ENCODE data around the gene APLP2.

APLP2 gene

GRCh38 chr11:130029137-130029536 is 40.6 kb upstream of the APLP2 start:
- DNase-seq (ENCODE audit: insufficient read length, low spot score) (no peak), FAIRE-seq (no peak)
- TF ChIP-seq CTCF (IDR thresholded peaks at IDR 0.05; ENCODE audit: insufficient read depth, missing control alignments), result no peak

GRCh38 chr11:130031056-130031455 is 38.6 kb upstream of the APLP2 start:
- FAIRE-seq (no peak), DNase-seq (ENCODE audit: insufficient read length, low spot score) (no peak)
- TF ChIP-seq CTCF (IDR thresholded peaks at IDR 0.05; ENCODE audit: insufficient read depth, missing control alignments), result no peak

- no peak for DNase-seq (ENCODE audit: insufficient read length, low spot score)
- FAIRE-seq, result no peak
- TF ChIP-seq CTCF (IDR thresholded peaks at IDR 0.05; ENCODE audit: insufficient read depth, missing control alignments), result no peak
Observed at GRCh38 chr11:130031945-130032344, 37.7 kb upstream of the APLP2 start.

GRCh38 chr11:130032931-130033330 is 36.8 kb upstream of the APLP2 start:
- no peak for FAIRE-seq
- TF ChIP-seq CTCF (IDR thresholded peaks at IDR 0.05; ENCODE audit: insufficient read depth, missing control alignments), result no peak
- no peak for DNase-seq (ENCODE audit: insufficient read length, low spot score)

- no peak for TF ChIP-seq CTCF (IDR thresholded peaks at IDR 0.05; ENCODE audit: insufficient read depth, missing control alignments)
- FAIRE-seq (no peak), DNase-seq (ENCODE audit: insufficient read length, low spot score) (no peak)
Observed at GRCh38 chr11:130034236-130034635, 35.5 kb upstream of the APLP2 start.

DNA sequence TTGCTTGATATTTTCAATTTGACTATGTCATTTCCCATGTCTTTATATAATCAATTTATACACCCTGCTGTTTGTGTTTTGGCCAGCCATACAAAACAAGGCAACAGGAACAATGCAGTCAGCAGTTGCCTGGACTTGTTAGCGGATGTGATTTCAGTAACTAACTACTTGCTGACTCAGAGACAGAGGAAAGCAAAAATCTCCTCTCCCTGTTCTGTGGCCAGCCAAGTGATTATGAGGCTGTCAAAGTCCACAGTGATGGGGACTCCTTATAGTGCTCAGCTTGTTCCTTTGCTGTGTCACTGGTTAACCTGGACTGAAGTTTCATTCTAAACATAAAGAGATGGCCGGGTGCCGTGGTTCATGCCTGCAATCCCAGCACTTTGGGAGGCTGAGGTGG is 32.6 kb upstream of the APLP2 start:
- no peak for TF ChIP-seq CTCF (IDR thresholded peaks at IDR 0.05; ENCODE audit: insufficient read depth, missing control alignments)
- FAIRE-seq (no peak), DNase-seq (ENCODE audit: insufficient read length, low spot score) (no peak)

DNA sequence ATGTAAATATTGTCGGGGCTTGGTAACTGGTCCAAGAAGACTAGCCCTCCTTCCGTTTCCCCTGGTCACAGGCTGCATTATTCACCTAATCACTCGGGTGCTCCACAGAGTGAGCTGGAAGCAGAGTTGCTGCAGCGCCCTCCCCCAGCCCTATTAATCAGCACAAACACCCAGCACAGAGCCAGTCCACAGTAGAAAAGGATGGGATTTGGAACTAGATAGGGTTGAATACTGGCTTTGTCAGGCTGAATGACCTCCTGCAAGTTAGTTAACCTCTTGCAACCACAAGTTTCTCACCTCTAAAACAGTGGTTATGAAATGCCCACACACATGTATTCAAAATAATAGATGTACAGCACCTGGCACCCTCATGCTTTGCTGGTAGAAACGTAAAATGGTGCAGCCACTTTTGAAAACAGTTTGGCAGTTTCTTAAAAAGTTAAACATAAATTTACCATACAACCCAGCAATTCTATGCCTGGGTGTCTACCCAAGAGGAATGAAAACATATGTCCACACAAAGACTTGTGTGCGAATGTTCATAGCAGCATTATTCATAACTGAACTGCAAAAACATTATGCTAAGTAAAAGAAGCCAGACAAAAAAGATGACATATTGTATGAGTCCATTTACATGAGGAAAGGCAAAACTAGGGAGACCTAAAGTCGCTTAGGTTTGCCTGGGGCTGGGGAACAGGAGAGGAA is 31.7 kb upstream of the APLP2 start:
- DNase-seq (ENCODE audit: insufficient read length, low spot score), result no peak
- FAIRE-seq, result no peak
- no peak for TF ChIP-seq CTCF (IDR thresholded peaks at IDR 0.05; ENCODE audit: insufficient read depth, missing control alignments)

All from D721Med (cell line).